ENCODE data around the gene RBM19.

The RBM19 gene

DNA sequence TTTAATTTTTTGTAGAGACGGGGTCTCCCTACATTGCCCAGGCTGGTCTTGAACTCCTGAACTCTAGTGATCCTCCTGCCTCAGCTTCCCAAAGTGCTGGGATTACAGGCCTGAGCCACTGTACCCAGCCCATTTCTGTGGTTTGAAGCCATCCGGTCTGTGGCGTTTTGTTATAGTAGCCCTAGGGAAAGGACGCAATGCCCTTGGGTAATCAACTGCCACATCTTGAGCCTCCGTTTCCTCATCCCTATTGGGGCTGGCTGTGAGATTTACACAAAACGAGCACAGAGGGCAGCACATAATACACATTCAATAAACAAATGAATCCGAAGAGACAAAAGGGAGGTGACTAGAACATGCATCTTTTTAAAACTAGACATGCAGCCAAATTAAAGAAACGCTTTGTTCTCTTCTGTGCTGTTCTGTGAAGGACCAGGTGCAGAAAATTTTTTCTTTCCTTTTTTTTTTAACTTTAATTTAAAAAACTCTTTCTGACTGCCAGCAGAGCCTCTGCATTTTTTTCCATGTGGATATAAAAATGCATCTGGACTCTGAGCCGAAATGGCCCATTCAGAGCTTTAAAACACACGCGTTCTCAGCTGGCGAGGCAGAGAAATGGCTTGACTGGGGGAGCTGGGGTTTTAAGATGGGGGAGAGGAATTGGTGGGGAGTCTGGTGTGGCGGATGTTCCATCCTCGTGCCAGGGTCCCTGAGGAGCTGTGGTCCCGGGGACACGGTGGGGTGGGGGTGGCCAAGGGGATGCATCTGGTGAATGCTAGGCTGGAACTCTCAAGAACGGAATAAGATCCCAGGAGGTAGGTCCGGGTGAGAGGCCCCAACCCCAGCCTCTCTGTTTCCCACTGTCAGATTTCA, 119.0 kb downstream of the RBM19 start:
- TF ChIP-seq, protein P1, sequence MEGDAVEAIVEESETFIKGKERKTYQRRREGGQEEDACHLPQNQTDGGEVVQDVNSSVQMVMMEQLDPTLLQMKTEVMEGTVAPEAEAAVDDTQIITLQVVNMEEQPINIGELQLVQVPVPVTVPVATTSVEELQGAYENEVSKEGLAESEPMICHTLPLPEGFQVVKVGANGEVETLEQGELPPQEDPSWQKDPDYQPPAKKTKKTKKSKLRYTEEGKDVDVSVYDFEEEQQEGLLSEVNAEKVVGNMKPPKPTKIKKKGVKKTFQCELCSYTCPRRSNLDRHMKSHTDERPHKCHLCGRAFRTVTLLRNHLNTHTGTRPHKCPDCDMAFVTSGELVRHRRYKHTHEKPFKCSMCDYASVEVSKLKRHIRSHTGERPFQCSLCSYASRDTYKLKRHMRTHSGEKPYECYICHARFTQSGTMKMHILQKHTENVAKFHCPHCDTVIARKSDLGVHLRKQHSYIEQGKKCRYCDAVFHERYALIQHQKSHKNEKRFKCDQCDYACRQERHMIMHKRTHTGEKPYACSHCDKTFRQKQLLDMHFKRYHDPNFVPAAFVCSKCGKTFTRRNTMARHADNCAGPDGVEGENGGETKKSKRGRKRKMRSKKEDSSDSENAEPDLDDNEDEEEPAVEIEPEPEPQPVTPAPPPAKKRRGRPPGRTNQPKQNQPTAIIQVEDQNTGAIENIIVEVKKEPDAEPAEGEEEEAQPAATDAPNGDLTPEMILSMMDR (IDR thresholded peaks at IDR 0.05; ENCODE audit: insufficient read depth, low read depth, low read length, missing control alignments) = peak; percentile 3
- H3K4me3 ChIP-seq (ENCODE audit: low read length) = no peak overlapping the region
- no peak for DNase-seq (ENCODE audit: low read depth)

DNA sequence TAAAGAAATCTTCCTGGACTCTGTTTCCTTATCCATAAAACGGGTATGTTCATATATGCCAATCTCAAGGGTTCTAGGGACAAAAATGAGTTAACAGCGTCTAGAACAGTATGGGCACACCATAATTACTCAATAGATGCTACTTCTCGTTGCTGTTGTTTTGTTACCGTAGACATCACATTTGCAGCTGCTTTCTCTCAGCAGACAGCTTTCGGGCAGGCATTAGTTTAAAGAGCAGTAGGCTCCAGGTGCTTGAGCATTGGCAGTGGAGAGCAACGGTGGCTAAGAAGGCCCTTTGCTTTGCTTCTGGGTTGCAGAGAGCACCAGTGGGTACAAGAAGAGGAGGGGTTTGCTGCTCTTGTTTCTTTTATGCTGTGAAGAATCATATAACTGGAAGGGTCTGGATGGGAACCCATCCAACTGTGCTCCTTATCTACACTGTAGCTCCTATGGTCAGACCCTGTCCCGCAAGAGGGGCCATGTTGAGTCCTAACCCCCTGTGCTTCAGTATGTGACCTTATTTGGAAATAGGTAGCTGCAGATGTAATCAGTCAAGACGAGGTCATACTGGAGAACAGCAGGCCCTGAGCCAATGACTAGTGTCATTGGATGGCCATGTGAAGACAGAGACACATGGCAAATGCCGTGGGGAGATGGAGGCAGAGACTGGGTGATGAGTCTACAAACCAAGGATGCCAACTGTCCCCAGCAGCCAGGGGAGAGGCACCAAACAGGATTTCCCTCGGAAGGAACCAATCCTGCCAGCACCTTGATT, 120.0 kb downstream of the RBM19 start:
- H3K4me3 ChIP-seq (ENCODE audit: low read length) = no peak overlapping the region
- TF ChIP-seq, protein P1 (IDR thresholded peaks at IDR 0.05; ENCODE audit: insufficient read depth, low read depth, low read length, missing control alignments) = no peak
- DNase-seq (ENCODE audit: low read depth) = no peak

DNA sequence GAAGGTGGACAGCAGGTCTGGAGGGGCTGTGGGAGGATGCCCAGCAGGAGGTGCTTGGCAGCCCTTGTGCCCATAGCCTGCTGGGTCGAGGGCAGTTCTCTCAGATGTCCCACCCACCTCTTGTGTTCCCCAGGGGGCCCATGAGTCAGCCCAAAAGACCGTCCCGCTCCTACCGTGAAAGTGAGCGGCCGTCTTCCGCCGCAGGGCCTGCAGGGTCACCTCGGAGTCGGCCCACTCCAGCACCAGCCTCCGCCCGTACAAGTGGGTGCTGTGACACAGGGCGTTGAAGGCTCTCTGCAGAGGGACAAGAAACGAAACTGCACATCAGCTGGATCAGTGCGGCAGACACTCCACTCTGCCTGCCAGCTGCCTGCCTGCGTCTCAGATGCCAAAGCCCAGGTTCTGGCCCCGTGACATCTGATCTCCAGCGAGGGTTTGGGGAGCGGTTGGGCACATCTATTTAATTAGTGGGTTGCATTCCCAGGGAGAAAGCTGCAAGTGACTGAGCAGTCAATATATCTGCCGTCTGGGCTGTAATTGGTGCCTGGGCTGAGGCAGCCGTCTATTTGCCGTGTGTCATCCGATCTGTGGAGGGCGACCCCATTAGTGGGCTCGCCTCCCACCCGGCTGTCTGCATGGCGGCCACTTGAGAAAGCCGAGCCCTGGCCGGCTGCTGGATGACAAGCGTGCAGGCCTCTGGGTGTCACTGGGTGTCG, 121.5 kb downstream of the RBM19 start:
- no peak for DNase-seq (ENCODE audit: low read depth)
- TF ChIP-seq, protein P1 (IDR thresholded peaks at IDR 0.05; ENCODE audit: insufficient read depth, low read depth, low read length, missing control alignments) = no peak
- H3K4me3 ChIP-seq (ENCODE audit: low read length) = no peak overlapping the region

DNA sequence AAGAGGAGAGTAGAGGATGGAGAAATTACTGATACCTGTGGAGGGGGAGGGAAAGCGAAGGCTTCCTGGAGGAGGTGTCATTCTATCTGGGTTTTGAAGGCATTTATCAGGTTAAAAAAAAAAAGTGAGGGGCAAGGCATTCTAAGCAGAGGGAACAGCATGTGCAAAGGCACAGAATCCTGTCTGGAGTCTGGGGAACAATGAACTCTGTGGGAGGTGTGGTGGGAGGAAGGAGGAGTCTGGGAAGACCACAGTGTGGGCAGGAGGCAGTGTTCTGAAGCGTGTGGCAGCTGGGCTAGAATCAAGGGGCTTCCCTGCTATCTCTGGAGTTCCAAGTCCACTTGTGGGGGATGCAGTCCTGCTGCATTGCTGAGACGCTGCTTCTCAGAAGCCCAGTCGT, 123.4 kb downstream of the RBM19 start:
- no peak overlapping the region for H3K4me3 ChIP-seq (ENCODE audit: low read length)
- TF ChIP-seq, protein P1 (IDR thresholded peaks at IDR 0.05; ENCODE audit: insufficient read depth, low read depth, low read length, missing control alignments) = no peak
- DNase-seq (ENCODE audit: low read depth) = no peak

DNA sequence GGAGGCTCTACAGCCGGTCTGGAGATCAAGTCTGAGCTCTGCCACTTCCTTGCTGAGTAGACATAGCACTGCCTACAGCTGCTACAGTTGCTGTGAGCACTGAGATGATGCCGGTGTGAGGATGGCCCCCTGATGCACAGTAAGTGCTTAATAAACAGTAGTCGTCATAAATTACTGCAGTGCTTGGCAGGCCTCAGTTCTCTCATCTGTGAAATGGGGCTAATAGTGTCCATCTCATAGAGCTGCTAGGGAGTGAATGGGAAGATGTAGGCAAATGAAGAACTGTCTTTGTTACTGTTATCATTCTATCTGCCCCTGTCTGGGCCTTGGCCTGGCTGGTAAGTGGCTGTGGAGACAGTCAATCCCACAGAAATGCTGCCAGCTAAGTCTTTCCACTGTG, 124.3 kb downstream of the RBM19 start:
- DNase-seq (ENCODE audit: low read depth) = no peak
- no peak overlapping the region for H3K4me3 ChIP-seq (ENCODE audit: low read length)
- TF ChIP-seq, protein P1 (IDR thresholded peaks at IDR 0.05; ENCODE audit: insufficient read depth, low read depth, low read length, missing control alignments) = no peak

DNA sequence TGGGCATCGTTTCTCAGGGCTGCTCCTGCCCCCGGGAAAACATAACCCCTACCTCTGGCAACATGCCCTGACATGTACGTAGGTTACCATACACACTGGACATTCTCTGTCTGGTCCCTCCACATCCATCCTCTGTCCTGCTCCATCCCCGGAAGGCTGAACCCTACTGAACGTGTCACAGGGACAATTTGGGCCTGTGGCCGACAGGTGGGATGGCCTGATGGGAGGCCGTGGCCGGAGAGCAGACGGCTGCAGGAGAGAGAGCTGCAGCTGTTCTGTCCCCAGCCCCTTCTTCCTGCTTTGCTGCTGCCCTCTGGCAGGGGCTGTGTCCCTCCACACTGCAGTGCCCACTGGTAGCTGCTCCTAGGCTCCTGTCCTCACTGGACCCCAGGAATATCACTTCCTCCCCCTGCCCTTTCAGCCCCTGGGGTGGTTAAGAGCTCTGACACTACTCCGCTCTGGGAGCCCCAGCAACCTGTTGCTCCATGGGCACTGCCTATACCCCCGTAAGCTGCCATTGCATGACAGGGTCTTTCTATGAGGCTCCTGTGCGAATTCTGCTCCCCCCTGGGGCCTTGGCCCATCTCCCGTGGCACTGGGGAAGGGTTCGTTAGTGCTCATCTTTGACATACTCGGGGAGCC, 125.6 kb downstream of the RBM19 start:
- no peak overlapping the region for H3K4me3 ChIP-seq (ENCODE audit: low read length)
- TF ChIP-seq, protein P1 (IDR thresholded peaks at IDR 0.05; ENCODE audit: insufficient read depth, low read depth, low read length, missing control alignments) = no peak
- DNase-seq (ENCODE audit: low read depth) = no peak
